Measurements from ENCODE around the gene TRRAP.

DNA sequence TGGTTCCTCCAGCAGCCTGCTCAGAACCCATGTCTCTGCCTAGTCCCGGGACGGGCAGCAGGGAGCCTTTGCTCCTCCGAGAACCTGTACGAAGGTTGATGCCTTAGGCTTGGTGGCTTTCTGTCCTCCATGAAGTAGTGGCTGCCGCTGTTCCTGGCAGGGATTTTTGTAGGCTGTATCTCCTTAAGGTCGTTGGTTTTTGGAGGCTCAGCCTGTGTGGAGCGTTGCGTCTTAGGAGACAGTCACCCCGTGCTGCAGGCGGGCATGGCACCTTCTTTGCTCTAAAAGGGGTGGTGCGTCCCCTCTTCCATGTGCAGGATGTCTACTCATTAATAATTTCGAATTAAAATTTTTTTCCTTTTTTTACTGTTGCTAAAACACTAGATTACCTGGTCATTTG lies 92.5 kb downstream of the TRRAP start:
- TF ChIP-seq POLR2AphosphoS5 (IDR thresholded peaks at IDR 0.05), result no peak
- TF ChIP-seq POLR2A (IDR thresholded peaks at IDR 0.05), result no peak
- TF ChIP-seq, protein P1, sequence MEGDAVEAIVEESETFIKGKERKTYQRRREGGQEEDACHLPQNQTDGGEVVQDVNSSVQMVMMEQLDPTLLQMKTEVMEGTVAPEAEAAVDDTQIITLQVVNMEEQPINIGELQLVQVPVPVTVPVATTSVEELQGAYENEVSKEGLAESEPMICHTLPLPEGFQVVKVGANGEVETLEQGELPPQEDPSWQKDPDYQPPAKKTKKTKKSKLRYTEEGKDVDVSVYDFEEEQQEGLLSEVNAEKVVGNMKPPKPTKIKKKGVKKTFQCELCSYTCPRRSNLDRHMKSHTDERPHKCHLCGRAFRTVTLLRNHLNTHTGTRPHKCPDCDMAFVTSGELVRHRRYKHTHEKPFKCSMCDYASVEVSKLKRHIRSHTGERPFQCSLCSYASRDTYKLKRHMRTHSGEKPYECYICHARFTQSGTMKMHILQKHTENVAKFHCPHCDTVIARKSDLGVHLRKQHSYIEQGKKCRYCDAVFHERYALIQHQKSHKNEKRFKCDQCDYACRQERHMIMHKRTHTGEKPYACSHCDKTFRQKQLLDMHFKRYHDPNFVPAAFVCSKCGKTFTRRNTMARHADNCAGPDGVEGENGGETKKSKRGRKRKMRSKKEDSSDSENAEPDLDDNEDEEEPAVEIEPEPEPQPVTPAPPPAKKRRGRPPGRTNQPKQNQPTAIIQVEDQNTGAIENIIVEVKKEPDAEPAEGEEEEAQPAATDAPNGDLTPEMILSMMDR (IDR thresholded peaks at IDR 0.05), result no peak
- no peak for TF ChIP-seq EP300 (IDR thresholded peaks at IDR 0.05)
